Esophagus squamous epithelium (tissue), 4 donors: ENCODE measurements around the gene MAP7D1.

Experiments
- POLR2A ChIP-seq, 4 donors: fragments of 450-650 bp; IDR thresholded peaks; one replicate each; pipeline ENCODE4 v1.6.1; 2017; ENCODE audit warnings: antibody characterized with exemption in 4 of 4, mild to moderate bottlenecking in 4 of 4, moderate library complexity in 3 of 4
- TF ChIP-seq, protein P1 (sequence below), 6 experiments: fragments of 450-650 bp in 4 of 6; fragments of 200-600 bp in 2 of 6; sonication (generic) in 2 of 6; IDR thresholded peaks; one replicate each; pipeline ENCODE4 v1.5.1; 2016 to 2019; ENCODE audit warnings: antibody characterized with exemption in 6 of 6, mild to moderate bottlenecking in 4 of 6, moderate library complexity in 4 of 6

DNA sequence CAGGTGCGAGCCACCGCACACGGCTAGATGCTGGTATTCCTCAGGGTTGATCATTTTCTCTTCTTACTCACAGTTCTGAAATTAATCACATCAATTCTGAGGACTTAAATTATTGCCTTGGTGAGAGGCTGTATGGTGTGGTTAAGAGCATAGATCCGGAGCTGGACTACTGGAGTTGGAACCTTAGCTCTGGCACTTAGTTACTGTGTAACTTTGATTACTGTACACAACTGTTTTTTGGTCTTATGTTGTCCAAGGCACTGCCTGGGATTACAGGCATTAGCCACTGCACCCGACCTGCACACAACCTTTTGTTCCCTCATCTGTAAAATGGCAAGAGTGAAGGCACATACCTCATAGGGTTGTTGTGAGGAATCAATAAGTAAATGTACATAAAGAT lies 42.7 kb downstream of the MAP7D1 start:
- TF ChIP-seq, protein P1, sequence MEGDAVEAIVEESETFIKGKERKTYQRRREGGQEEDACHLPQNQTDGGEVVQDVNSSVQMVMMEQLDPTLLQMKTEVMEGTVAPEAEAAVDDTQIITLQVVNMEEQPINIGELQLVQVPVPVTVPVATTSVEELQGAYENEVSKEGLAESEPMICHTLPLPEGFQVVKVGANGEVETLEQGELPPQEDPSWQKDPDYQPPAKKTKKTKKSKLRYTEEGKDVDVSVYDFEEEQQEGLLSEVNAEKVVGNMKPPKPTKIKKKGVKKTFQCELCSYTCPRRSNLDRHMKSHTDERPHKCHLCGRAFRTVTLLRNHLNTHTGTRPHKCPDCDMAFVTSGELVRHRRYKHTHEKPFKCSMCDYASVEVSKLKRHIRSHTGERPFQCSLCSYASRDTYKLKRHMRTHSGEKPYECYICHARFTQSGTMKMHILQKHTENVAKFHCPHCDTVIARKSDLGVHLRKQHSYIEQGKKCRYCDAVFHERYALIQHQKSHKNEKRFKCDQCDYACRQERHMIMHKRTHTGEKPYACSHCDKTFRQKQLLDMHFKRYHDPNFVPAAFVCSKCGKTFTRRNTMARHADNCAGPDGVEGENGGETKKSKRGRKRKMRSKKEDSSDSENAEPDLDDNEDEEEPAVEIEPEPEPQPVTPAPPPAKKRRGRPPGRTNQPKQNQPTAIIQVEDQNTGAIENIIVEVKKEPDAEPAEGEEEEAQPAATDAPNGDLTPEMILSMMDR (IDR thresholded peaks at IDR 0.05) = no peak
- no peak for TF ChIP-seq POLR2A (IDR thresholded peaks at IDR 0.05)
